ENCODE measurements around the gene MRPL36.

MRPL36 gene

DNA sequence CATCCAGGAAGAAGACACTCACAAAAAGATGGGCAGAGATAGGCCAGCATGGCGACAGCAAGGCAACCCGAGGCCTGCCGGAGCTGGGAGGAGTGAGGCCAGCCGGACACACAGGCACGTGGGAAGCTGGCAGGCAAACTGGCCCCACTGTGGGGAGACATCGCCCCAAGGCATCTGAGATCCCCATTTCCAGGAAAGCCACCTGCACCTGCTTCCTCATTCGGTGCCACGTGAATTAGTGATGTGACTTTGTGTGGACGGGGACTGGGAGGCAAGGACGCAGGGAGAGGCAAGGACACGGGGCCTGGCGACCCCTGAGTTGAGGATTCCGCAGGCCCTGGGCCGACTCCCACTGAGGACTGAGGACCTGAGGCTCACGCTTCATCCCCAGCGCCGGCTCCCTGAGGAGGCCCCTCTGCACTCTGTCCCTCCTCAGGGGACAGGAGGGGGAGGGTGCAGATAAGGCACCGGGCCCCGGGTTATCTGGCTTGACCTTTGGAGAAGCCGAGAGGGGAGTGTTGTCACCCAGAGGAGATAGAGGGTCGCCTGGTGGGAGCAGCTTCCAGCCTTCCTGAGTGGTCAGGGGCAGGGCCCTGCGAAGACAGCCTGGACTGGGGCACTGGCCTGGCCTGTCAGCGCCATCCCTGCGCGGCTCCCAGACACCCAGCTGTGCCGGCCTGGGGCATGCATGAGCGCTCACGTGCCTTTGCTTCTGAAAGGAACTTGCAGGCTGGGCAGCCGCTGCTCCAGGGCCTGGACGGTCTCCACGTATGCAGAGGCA is 41.3 kb upstream of the MRPL36 start:
- peaks cover 13 to 82% of the 10 kb centered on the region in 2 experiments for H3K27me3 ChIP-seq (ENCODE audit: control insufficient read depth in 1 of 2, insufficient read depth in 1 of 2, low read length in 2 of 2)
- no peak overlapping the region for H3K14ac ChIP-seq (ENCODE audit: low read length in 2 of 2)
- no peak overlapping the region for H4K8ac ChIP-seq (ENCODE audit: low read length)
- no peak overlapping the region for H3K27ac ChIP-seq (ENCODE audit: low read length, poor library complexity, severe bottlenecking)
- H3K9me3 ChIP-seq (ENCODE audit: control insufficient read depth, low read length), result no peaks in the 10 kb centered on the region
- DNase-seq, result no peak
- no peak overlapping the region for H2AFZ ChIP-seq (ENCODE audit: low read depth, low read length)
- H2BK120ac ChIP-seq (ENCODE audit: low read depth, low read length), result no peak overlapping the region
- H2BK5ac ChIP-seq (ENCODE audit: low read depth, low read length, poor library complexity, severe bottlenecking), result no peak overlapping the region
- H3K4me1 ChIP-seq (ENCODE audit: control insufficient read depth, insufficient read depth, low read depth, low read length), result peaks cover 6% of the 10 kb centered on the region
- H3K4me3 ChIP-seq (ENCODE audit: insufficient read depth in 1 of 2, low read depth in 1 of 2, low read length in 2 of 2), result no peak overlapping the region
- no peak overlapping the region for H2BK12ac ChIP-seq (ENCODE audit: low read length in 2 of 2)
- H4K91ac ChIP-seq (ENCODE audit: low read length), result no peak overlapping the region
- H3K79me1 ChIP-seq (replicated peaks; ENCODE audit: low read length, poor library complexity, severe bottlenecking), result no peaks in the 10 kb centered on the region
- no peak overlapping the region for H2BK15ac ChIP-seq (ENCODE audit: low read depth, poor library complexity, severe bottlenecking)
- H3K18ac ChIP-seq (ENCODE audit: low read depth in 1 of 2, low read length in 2 of 2), result no peak overlapping the region
- no peak overlapping the region for H2AK5ac ChIP-seq (ENCODE audit: low read length, severe bottlenecking)
- H3K4ac ChIP-seq (ENCODE audit: low read depth in 1 of 2, low read length in 2 of 2), result no peak overlapping the region
- H3K36me3 ChIP-seq (ENCODE audit: control insufficient read depth in 1 of 2, insufficient read depth in 2 of 2, low read depth in 1 of 2, low read length in 2 of 2), result no peaks in the 10 kb centered on the region
- H3K4me2 ChIP-seq (ENCODE audit: low read length, poor library complexity, severe bottlenecking), result no peak overlapping the region
- H3K23ac ChIP-seq (ENCODE audit: low read length in 2 of 2), result no peak overlapping the region
- WGBS, result 51% methylated on average over 31 of the region's 31 CpGs
- H3K9ac ChIP-seq (ENCODE audit: low read length), result no peak overlapping the region

DNA sequence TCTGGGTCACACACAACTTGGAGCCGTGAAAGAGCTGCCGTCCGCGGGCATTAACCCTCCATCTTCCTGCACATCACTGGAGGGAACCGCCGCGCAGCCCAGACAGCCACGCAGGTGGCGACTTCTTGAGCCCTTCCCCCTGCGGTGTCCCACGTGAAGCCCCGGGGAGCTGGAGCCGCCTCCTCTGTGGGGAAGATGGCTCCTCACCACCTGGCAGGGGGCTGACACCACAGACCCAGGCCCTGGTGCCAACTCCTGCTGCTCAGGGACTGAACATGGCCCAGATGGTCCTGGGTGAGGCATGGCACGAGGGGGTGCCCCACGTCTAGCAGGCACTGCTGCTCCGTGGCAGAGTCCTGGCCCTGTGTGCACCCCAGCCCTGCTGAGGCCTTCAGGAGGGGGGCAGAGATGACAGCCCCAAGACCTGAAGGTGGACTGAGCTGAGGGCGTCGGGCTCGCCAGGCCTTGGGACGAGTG is 40.5 kb upstream of the MRPL36 start:
- H3K14ac ChIP-seq (ENCODE audit: low read length in 2 of 2), result no peak overlapping the region
- 87% methylated on average over 20 of the region's 20 CpGs for WGBS
- H3K27me3 ChIP-seq (ENCODE audit: control insufficient read depth in 1 of 2, insufficient read depth in 1 of 2, low read length in 2 of 2), result peaks cover 18 to 85% of the 10 kb centered on the region in 2 experiments
- H4K8ac ChIP-seq (ENCODE audit: low read length), result no peak overlapping the region
- H2BK15ac ChIP-seq (ENCODE audit: low read depth, poor library complexity, severe bottlenecking), result no peak overlapping the region
- no peaks in the 10 kb centered on the region for H3K9me3 ChIP-seq (ENCODE audit: control insufficient read depth, low read length)
- no peaks in the 10 kb centered on the region for H3K79me1 ChIP-seq (replicated peaks; ENCODE audit: low read length, poor library complexity, severe bottlenecking)
- H2BK120ac ChIP-seq (ENCODE audit: low read depth, low read length), result no peak overlapping the region
- no peaks in the 10 kb centered on the region for H3K36me3 ChIP-seq (ENCODE audit: control insufficient read depth in 1 of 2, insufficient read depth in 2 of 2, low read depth in 1 of 2, low read length in 2 of 2)
- H3K4me2 ChIP-seq (ENCODE audit: low read length, poor library complexity, severe bottlenecking), result no peak overlapping the region
- H4K91ac ChIP-seq (ENCODE audit: low read length), result no peak overlapping the region
- no peak overlapping the region for H2BK12ac ChIP-seq (ENCODE audit: low read length in 2 of 2)
- peaks cover 6% of the 10 kb centered on the region for H3K4me1 ChIP-seq (ENCODE audit: control insufficient read depth, insufficient read depth, low read depth, low read length)
- no peak overlapping the region for H3K4me3 ChIP-seq (ENCODE audit: insufficient read depth in 1 of 2, low read depth in 1 of 2, low read length in 2 of 2)
- no peak overlapping the region for H2BK5ac ChIP-seq (ENCODE audit: low read depth, low read length, poor library complexity, severe bottlenecking)
- no peak overlapping the region for H2AK5ac ChIP-seq (ENCODE audit: low read length, severe bottlenecking)
- H3K27ac ChIP-seq (ENCODE audit: low read length, poor library complexity, severe bottlenecking), result no peak overlapping the region
- no peak for DNase-seq
- H2AFZ ChIP-seq (ENCODE audit: low read depth, low read length), result no peak overlapping the region
- peak overlapping the region in 1 of 2 experiments; percentile 35 for H3K4ac ChIP-seq (ENCODE audit: low read depth in 1 of 2, low read length in 2 of 2)
- H3K9ac ChIP-seq (ENCODE audit: low read length), result no peak overlapping the region
- no peak overlapping the region for H3K18ac ChIP-seq (ENCODE audit: low read depth in 1 of 2, low read length in 2 of 2)
- H3K23ac ChIP-seq (ENCODE audit: low read length in 2 of 2), result no peak overlapping the region

DNA sequence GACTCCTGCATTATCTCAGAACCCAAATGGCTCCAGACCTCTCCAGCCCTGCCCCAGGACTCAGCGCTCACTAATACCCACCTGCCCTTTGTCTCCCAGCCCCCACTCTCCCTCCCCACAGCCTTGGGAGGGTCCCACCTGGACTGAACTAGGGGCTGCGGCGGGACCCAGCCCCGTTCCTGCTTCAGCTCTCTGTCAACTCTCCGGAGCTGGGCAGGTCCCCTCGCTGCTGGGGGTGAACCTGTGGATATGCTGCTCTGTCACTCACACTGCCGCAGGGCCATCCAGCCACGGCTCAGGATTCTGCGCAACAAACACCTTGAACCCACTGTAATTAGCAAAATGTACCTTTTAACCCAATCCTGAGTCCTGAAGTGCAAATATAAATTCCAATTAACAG is 38.4 kb upstream of the MRPL36 start:
- Histone ChIP-seq H3K4me3 (ENCODE audit: insufficient read depth in 1 of 2, low read depth in 1 of 2, low read length in 2 of 2) (no peak overlapping the region), H3K18ac (ENCODE audit: low read depth in 1 of 2, low read length in 2 of 2) (no peak overlapping the region), H3K4me1 (ENCODE audit: control insufficient read depth, insufficient read depth, low read depth, low read length) (peaks cover 6% of the 10 kb centered on the region), H3K79me1 (replicated peaks; ENCODE audit: low read length, poor library complexity, severe bottlenecking) (no peaks in the 10 kb centered on the region), H2BK15ac (ENCODE audit: low read depth, poor library complexity, severe bottlenecking) (no peak overlapping the region), H3K27ac (ENCODE audit: low read length, poor library complexity, severe bottlenecking) (no peak overlapping the region), H3K4ac (ENCODE audit: low read depth in 1 of 2, low read length in 2 of 2) (no peak overlapping the region), H2AFZ (ENCODE audit: low read depth, low read length) (no peak overlapping the region), H3K23ac (ENCODE audit: low read length in 2 of 2) (no peak overlapping the region), H3K36me3 (ENCODE audit: control insufficient read depth in 1 of 2, insufficient read depth in 2 of 2, low read depth in 1 of 2, low read length in 2 of 2) (no peaks in the 10 kb centered on the region), H3K9me3 (ENCODE audit: control insufficient read depth, low read length) (no peaks in the 10 kb centered on the region), H3K14ac (ENCODE audit: low read length in 2 of 2) (no peak overlapping the region), H3K27me3 (ENCODE audit: control insufficient read depth in 1 of 2, insufficient read depth in 1 of 2, low read length in 2 of 2) (peaks cover 30 to 94% of the 10 kb centered on the region in 2 experiments), H2AK5ac (ENCODE audit: low read length, severe bottlenecking) (no peak overlapping the region), H4K8ac (ENCODE audit: low read length) (no peak overlapping the region), H2BK5ac (ENCODE audit: low read depth, low read length, poor library complexity, severe bottlenecking) (no peak overlapping the region), H3K4me2 (ENCODE audit: low read length, poor library complexity, severe bottlenecking) (no peak overlapping the region), H2BK12ac (ENCODE audit: low read length in 2 of 2) (no peak overlapping the region), H2BK120ac (ENCODE audit: low read depth, low read length) (no peak overlapping the region), H3K9ac (ENCODE audit: low read length) (no peak overlapping the region), H4K91ac (ENCODE audit: low read length) (no peak overlapping the region)
- DNase-seq, result no peak
- WGBS, result 86% methylated on average over 9 of the region's 9 CpGs

DNA sequence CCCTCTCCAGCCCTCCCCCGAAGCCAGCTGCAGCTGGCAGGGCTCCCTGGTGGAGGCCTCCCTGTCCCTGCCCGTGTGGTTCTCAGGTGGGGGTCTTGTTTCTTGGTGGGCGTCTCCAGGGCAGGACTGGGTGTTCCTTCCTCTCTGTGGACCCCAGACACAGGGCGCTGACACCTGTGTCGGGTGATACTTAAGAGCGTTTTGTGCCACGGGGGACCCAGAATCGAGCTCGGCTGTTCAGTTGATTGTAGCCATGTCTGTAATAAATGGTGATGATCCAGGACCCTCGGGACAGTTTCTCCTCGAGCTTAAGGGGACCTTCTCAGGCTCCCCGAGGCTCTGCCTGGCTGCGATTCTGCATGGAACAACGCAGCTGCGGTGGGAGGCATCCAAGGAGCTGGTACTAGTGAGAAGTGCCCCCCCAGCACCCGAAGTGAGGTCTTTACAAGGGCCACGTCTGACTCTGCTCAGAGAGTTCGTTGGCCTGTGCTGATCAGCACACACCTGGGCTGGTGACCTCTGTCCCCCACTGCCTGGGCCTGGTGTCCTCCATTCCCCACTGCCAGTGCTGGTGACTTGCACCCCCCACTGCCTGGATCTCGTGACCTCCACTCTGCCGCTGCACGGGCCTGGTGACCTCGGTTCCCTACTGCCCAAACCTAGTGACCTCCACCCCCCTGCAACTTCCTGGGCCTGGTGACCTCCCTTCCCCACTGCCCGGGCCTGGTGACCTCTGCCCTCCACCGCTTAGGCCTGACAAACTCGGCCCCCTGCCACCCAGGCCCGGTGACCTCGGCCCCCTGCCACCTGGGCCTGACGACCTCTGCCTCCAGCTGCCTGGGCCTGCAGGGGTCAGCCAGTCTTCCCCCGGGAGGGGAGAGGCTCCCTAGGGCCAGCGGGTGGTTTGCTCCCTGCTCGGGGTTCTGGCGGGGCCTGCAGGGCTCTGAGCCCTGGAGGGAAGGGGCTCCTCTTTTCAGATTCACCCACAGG is 37.5 kb upstream of the MRPL36 start:
- DNase-seq, result no peak
- no peak overlapping the region for H2BK12ac ChIP-seq (ENCODE audit: low read length in 2 of 2)
- H3K36me3 ChIP-seq (ENCODE audit: control insufficient read depth in 1 of 2, insufficient read depth in 2 of 2, low read depth in 1 of 2, low read length in 2 of 2), result no peaks in the 10 kb centered on the region

More for the DNA sequence above, 37.5 kb upstream of the MRPL36 start:
- H2BK5ac ChIP-seq (ENCODE audit: low read depth, low read length, poor library complexity, severe bottlenecking), result no peak overlapping the region
- H2AFZ ChIP-seq (ENCODE audit: low read depth, low read length), result no peak overlapping the region
- no peak overlapping the region for H3K9ac ChIP-seq (ENCODE audit: low read length)
- peaks cover 30 to 97% of the 10 kb centered on the region in 2 experiments for H3K27me3 ChIP-seq (ENCODE audit: control insufficient read depth in 1 of 2, insufficient read depth in 1 of 2, low read length in 2 of 2)
- H3K9me3 ChIP-seq (ENCODE audit: control insufficient read depth, low read length), result no peaks in the 10 kb centered on the region
- no peak overlapping the region for H3K4me3 ChIP-seq (ENCODE audit: insufficient read depth in 1 of 2, low read depth in 1 of 2, low read length in 2 of 2)
- H3K4me1 ChIP-seq (ENCODE audit: control insufficient read depth, insufficient read depth, low read depth, low read length), result peaks cover 6% of the 10 kb centered on the region
- H3K23ac ChIP-seq (ENCODE audit: low read length in 2 of 2), result no peak overlapping the region
- H3K27ac ChIP-seq (ENCODE audit: low read length, poor library complexity, severe bottlenecking), result no peak overlapping the region
- H3K18ac ChIP-seq (ENCODE audit: low read depth in 1 of 2, low read length in 2 of 2), result no peak overlapping the region
- no peak overlapping the region for H4K91ac ChIP-seq (ENCODE audit: low read length)
- no peaks in the 10 kb centered on the region for H3K79me1 ChIP-seq (replicated peaks; ENCODE audit: low read length, poor library complexity, severe bottlenecking)
- H2AK5ac ChIP-seq (ENCODE audit: low read length, severe bottlenecking), result no peak overlapping the region
- H3K4me2 ChIP-seq (ENCODE audit: low read length, poor library complexity, severe bottlenecking), result no peak overlapping the region
- H2BK120ac ChIP-seq (ENCODE audit: low read depth, low read length), result no peak overlapping the region
- no peak overlapping the region for H2BK15ac ChIP-seq (ENCODE audit: low read depth, poor library complexity, severe bottlenecking)
- no peak overlapping the region for H4K8ac ChIP-seq (ENCODE audit: low read length)
- no peak overlapping the region for H3K14ac ChIP-seq (ENCODE audit: low read length in 2 of 2)
- no peak overlapping the region for H3K4ac ChIP-seq (ENCODE audit: low read depth in 1 of 2, low read length in 2 of 2)
- WGBS, result 80% methylated on average over 30 of the region's 32 CpGs

All from mesenchymal stem cell (in vitro differentiated cells and primary cell).